Activated CD8-positive, alpha-beta T cell treated with anti-CD3 and anti-CD28 coated beads for 36 hours (primary cell): ENCODE results near the gene YES1. TPM values are rescaled to one million over a fixed set of nuclear protein-coding genes. Genes with fewer than 3 reads are reported as not detected.

ENCODE experiments used
- ATAC-seq: fragments of 200-7000 bp; cut with Tn5 transposase; one replicate; pipeline ENCODE4 v1.10.0; 2021; ENCODE audit warnings: mild to moderate bottlenecking, moderate library complexity
- CTCF ChIA-PET: fragments of 350-600 bp; sonication (Branson Sonifier 250); formaldehyde crosslinking; loops from one replicate; lab custom pipeline; 2021; ENCODE audit warnings: antibody characterized with exemption; lab: Charles Lee
- POLR2A ChIA-PET: fragments of 350-600 bp; sonication (Branson Sonifier 250); formaldehyde crosslinking; loops from one replicate; lab custom pipeline; 2021; ENCODE audit warnings: antibody characterized with exemption; lab: Charles Lee
- DNase-seq: peaks from one replicate; pipeline ENCODE4 v3.0.0-alpha.2; 2020
- H3K27ac Mint-ChIP-seq: one replicate; pipeline ENCODE4 v1.8.0; 2021; ENCODE audit warnings: mild to moderate bottlenecking, mixed read lengths
- H3K27me3 Mint-ChIP-seq: one replicate; pipeline ENCODE4 v1.8.0; 2021; ENCODE audit warnings: mixed read lengths
- H3K36me3 Mint-ChIP-seq: one replicate; pipeline ENCODE4 v1.8.0; 2021; ENCODE audit warnings: low read depth, mixed read lengths
- H3K4me1 Mint-ChIP-seq: one replicate; pipeline ENCODE4 v1.8.0; 2021; ENCODE audit warnings: low read depth, mixed read lengths
- H3K4me3 Mint-ChIP-seq: one replicate; pipeline ENCODE4 v1.8.0; 2021; ENCODE audit warnings: mild to moderate bottlenecking, moderate library complexity, mixed read lengths
- H3K9me3 Mint-ChIP-seq: one replicate; pipeline ENCODE4 v1.8.0; 2021; ENCODE audit warnings: mixed read lengths
- CTCF ChIP-seq: fragments of 200-600 bp; IDR thresholded peaks from one replicate; pipeline ENCODE4 v1.8.0; 2022; ENCODE audit warnings: antibody characterized with exemption, mild to moderate bottlenecking
- intact Hi-C: fragments of 100-400 bp; cut with micrococcal nuclease; formaldehyde crosslinking; loops from one replicate; pipeline ENCODE4 v1.10.0; 2022
- total RNA-seq, 2 experiments: library from RNA; stranded (reverse); gene quantifications; one replicate each; pipeline ENCODE4 v1.2.3, GENCODE V29; 2021

Gene YES1
- total RNA-seq, 2 experiments from 2014 or later = 38.8 to 40.0 TPM

DNA sequence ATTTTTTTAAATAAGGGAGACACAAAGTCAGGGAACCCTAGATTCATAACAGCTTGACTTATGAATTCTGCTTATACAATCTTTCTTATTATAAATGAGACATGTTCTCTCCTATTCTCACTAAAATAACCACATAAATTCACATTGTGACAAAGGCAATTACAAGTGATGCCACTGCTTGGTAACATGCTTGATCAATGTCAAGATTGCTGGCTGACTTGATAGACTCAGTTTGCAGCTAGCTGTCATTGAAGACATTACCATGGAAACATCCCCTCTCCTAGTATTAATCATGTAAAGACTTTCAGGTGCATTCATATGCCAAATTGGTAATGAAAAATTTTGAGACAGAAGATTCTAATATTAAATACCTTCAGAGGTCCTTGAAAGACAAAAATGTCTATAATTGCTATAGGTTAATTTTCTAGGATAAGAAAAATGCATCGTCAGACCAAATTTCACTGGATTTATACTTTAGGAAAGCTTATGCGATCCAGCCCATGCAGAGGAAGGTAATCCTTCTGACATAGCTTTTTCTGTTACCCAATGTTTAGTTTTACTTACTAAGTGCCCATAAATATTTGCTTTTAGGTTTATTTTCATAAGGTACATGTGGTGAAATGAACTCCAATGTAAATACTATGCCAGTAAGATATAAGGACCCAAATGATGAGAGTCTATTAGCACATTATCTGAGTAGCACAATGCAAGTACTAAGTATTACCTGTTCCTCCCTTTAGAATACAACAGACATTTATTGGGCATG, 67.0 kb downstream of the YES1 start:
- POLR2A ChIA-PET = interaction anchor here (0.6 to 1.0 kb wide), 2 partner anchors 10 to 29 kb away, joined by 3 read pairs; no protein-coding TSS in a partner anchor

GRCh38 chr18:741931-742512, 70.0 kb downstream of the YES1 start:
- CTCF ChIA-PET = interaction anchor here (1.0 to 14.2 kb wide), 13 partner anchors 13 to 106 kb away, joined by 3 to 224 read pairs (median 5); partner anchors contain the start of gene ENOSF1
- TF ChIP-seq CTCF = peak; percentile 74
- no peak overlapping the region for H3K27ac Mint-ChIP-seq
- DNase-seq (no peak), ATAC-seq (peak; percentile 83)
- peaks cover 42% of the 10 kb centered on the region for H3K36me3 Mint-ChIP-seq
- no peak overlapping the region for H3K4me3 Mint-ChIP-seq
- H3K27me3 Mint-ChIP-seq = no peaks in the 10 kb centered on the region
- H3K9me3 Mint-ChIP-seq = no peaks in the 10 kb centered on the region
- H3K4me1 Mint-ChIP-seq = peaks cover 2% of the 10 kb centered on the region
- intact Hi-C loops = loop anchor here (1.0 to 5.0 kb wide), 3 partner anchors 70 to 97 kb away; partner anchors contain the start of gene YES1
- POLR2A ChIA-PET = no interaction called here

More for the DNA sequence above, 67.0 kb downstream of the YES1 start:
- Mint-ChIP-seq H3K4me3 (no peak overlapping the region), H3K4me1 (peaks cover 2% of the 10 kb centered on the region), H3K27me3 (no peaks in the 10 kb centered on the region), H3K27ac (no peak overlapping the region), H3K9me3 (no peaks in the 10 kb centered on the region), H3K36me3 (peaks cover 38% of the 10 kb centered on the region)
- no peak for TF ChIP-seq CTCF
- no peak for DNase-seq
- CTCF ChIA-PET = interaction anchor here (7.0 to 14.2 kb wide), 2 partner anchors 87 to 95 kb away, joined by 94 to 224 read pairs; no protein-coding TSS in a partner anchor
- intact Hi-C loops = loop anchor here (5.0 kb wide), 1 partner anchor 67 kb away; the partner anchor contains the start of gene YES1
- ATAC-seq = no peak

DNA sequence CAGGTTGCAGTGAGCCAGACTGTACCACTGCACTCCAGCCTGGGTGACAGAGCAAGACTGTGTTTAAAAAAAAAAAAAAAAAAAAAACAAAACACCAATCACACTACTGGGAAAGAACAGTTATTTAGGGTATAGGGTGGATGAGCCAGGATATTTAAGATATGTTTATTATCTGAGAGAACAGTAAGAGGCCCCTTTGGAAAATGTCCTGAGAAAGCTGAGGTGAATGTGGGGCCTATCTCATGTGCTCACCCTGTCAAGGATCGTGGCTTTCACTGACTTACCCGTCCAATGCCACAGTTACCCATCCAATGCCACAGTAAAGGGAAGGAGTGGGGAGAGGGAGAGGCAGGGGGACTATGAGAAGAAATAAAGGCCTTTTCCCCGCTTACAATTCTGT, 79.7 kb downstream of the YES1 start:
- no peak for ATAC-seq
- Mint-ChIP-seq H3K9me3 (no peaks in the 10 kb centered on the region), H3K27ac (no peak overlapping the region), H3K4me3 (no peak overlapping the region), H3K27me3 (no peaks in the 10 kb centered on the region), H3K36me3 (peaks cover 58% of the 10 kb centered on the region), H3K4me1 (peaks cover 7% of the 10 kb centered on the region)
- ChIA-PET POLR2A (no interaction called here), CTCF (interaction anchor here (1.0 to 3.9 kb wide), 5 partner anchors 11 to 107 kb away, joined by 3 to 18 read pairs (median 5); partner anchors contain the start of gene ENOSF1)
- TF ChIP-seq CTCF = no peak
- intact Hi-C loops = no loop called here
- no peak for DNase-seq

GRCh38 chr18:731185-731584, 80.9 kb downstream of the YES1 start:
- ATAC-seq = no peak
- CTCF ChIA-PET = interaction anchor here (1.8 to 3.9 kb wide), 3 partner anchors 12 to 108 kb away, joined by 3 to 18 read pairs (median 15); no protein-coding TSS in a partner anchor
- no peak overlapping the region for H3K4me3 Mint-ChIP-seq
- no peaks in the 10 kb centered on the region for H3K9me3 Mint-ChIP-seq
- POLR2A ChIA-PET = no interaction called here
- TF ChIP-seq CTCF = no peak
- peaks cover 53% of the 10 kb centered on the region for H3K36me3 Mint-ChIP-seq
- DNase-seq = no peak
- intact Hi-C loops = no loop called here
- peak overlapping the region; percentile 73 for H3K27ac Mint-ChIP-seq
- H3K4me1 Mint-ChIP-seq = peaks cover 7% of the 10 kb centered on the region
- no peaks in the 10 kb centered on the region for H3K27me3 Mint-ChIP-seq
